IPS-NIHi7 (cell line): ENCODE results near the gene IRS1.

ENCODE experiments used
- DNase-seq: peaks from one replicate; pipeline ENCODE4 v3.0.0; 2012; ENCODE audit warnings: mixed read lengths; ENCODE audit errors: extremely low spot score

Gene IRS1

GRCh38 chr2:226727251-226727650 lies 72.4 kb downstream of the IRS1 start:
- no peak for DNase-seq

- DNase-seq = no peak
Observed at GRCh38 chr2:226726546-226726945, 73.1 kb downstream of the IRS1 start.

- no peak for DNase-seq
Observed at GRCh38 chr2:226725126-226725860, 74.3 kb downstream of the IRS1 start.

- DNase-seq = no peak
Observed at GRCh38 chr2:226721541-226721940, 78.1 kb downstream of the IRS1 start.

- peak; percentile 55 for DNase-seq
Observed at GRCh38 chr2:226720948-226721347, 78.7 kb downstream of the IRS1 start.

GRCh38 chr2:226717719-226718118 lies 81.9 kb downstream of the IRS1 start:
- no peak for DNase-seq

GRCh38 chr2:226716126-226716525 lies 83.5 kb downstream of the IRS1 start:
- no peak for DNase-seq

GRCh38 chr2:226715347-226715990 lies 84.2 kb downstream of the IRS1 start:
- DNase-seq = no peak

GRCh38 chr2:226712941-226713340 lies 86.7 kb downstream of the IRS1 start:
- no peak for DNase-seq

GRCh38 chr2:226711606-226712296 lies 87.9 kb downstream of the IRS1 start:
- DNase-seq = no peak

- no peak for DNase-seq
Observed at GRCh38 chr2:226707499-226707898, 92.1 kb downstream of the IRS1 start.

- DNase-seq = no peak
Observed at GRCh38 chr2:226705965-226706364, 93.7 kb downstream of the IRS1 start.

GRCh38 chr2:226705133-226705886 lies 94.3 kb downstream of the IRS1 start:
- DNase-seq = no peak

- DNase-seq = no peak
Observed at GRCh38 chr2:226703514-226703913, 96.1 kb downstream of the IRS1 start.

- no peak for DNase-seq
Observed at GRCh38 chr2:226702376-226702775, 97.2 kb downstream of the IRS1 start.

GRCh38 chr2:226701052-226701451 lies 98.6 kb downstream of the IRS1 start:
- DNase-seq = no peak

GRCh38 chr2:226699321-226699720 lies 100.3 kb downstream of the IRS1 start:
- DNase-seq = no peak

- DNase-seq = no peak
Observed at GRCh38 chr2:226698671-226699070, 100.9 kb downstream of the IRS1 start.

- no peak for DNase-seq
Observed at GRCh38 chr2:226694586-226695284, 104.9 kb downstream of the IRS1 start.

GRCh38 chr2:226694149-226694548 lies 105.5 kb downstream of the IRS1 start:
- no peak for DNase-seq

- no peak for DNase-seq
Observed at GRCh38 chr2:226693521-226693920, 106.1 kb downstream of the IRS1 start.
